H9 (cell line): ENCODE measurements around the gene PCDHB11. TPM values are rescaled to one million over a fixed set of nuclear protein-coding genes. Genes with fewer than 3 reads are reported as not detected.

ENCODE experiments used
- DNase-seq: peaks from one replicate; pipeline ENCODE4 v3.0.0-alpha.2; 2017
- H2AFZ ChIP-seq: one replicate; pipeline ENCODE4 v1.6.1; 2013; ENCODE audit warnings: mild to moderate bottlenecking, low read length, control low read depth, moderate library complexity
- H2AK5ac ChIP-seq: 2 replicates; pipeline ENCODE4 v1.6.1; 2013; ENCODE audit warnings: low read length, control low read depth, mixed read lengths; ENCODE audit not compliant: insufficient read length
- H2BK120ac ChIP-seq: one replicate; pipeline ENCODE4 v1.6.1; 2013; ENCODE audit warnings: low read depth, mild to moderate bottlenecking, low read length, control low read depth, inconsistent platforms; ENCODE audit not compliant: poor library complexity, severe bottlenecking
- H2BK12ac ChIP-seq: 2 replicates; pipeline ENCODE4 v1.6.1; 2013; ENCODE audit warnings: low read length, control low read depth, mixed read lengths, low read depth; ENCODE audit not compliant: insufficient read length
- H2BK15ac ChIP-seq: 2 replicates; pipeline ENCODE4 v1.6.1; 2013; ENCODE audit warnings: low read depth, low read length, control low read depth
- H2BK20ac ChIP-seq: one replicate; pipeline ENCODE4 v1.6.1; 2013; ENCODE audit warnings: low read depth, mild to moderate bottlenecking, low read length, control low read depth, inconsistent platforms; ENCODE audit not compliant: poor library complexity, severe bottlenecking
- H2BK5ac ChIP-seq: 2 replicates; pipeline ENCODE4 v1.6.1; 2013; ENCODE audit warnings: low read length, control low read depth, mixed read lengths; ENCODE audit not compliant: insufficient read length
- H3K14ac ChIP-seq: 2 replicates; pipeline ENCODE4 v1.6.1; 2013; ENCODE audit warnings: low read length, control low read depth; ENCODE audit not compliant: insufficient read depth
- H3K18ac ChIP-seq: 2 replicates; pipeline ENCODE4 v1.6.1; 2013; ENCODE audit warnings: low read depth, mild to moderate bottlenecking, mixed read lengths, low read length, control low read depth; ENCODE audit not compliant: insufficient read length
- H3K23ac ChIP-seq: 2 replicates; pipeline ENCODE4 v1.6.1; 2013; ENCODE audit warnings: low read length, control low read depth, mixed read lengths, low read depth; ENCODE audit not compliant: insufficient read length
- H3K23me2 ChIP-seq: 2 replicates; pipeline ENCODE4 v1.6.1; 2013; ENCODE audit warnings: low read depth, mild to moderate bottlenecking, mixed read lengths, low read length, control low read depth; ENCODE audit not compliant: insufficient read length, poor library complexity, severe bottlenecking
- H3K27ac ChIP-seq: 2 replicates; pipeline ENCODE4 v1.5.1; 2013; ENCODE audit warnings: low read length, control low read depth, mixed read lengths, low read depth; ENCODE audit not compliant: insufficient read length
- H3K27me3 ChIP-seq: 2 replicates; pipeline ENCODE4 v1.6.1; 2013; ENCODE audit warnings: low read length, control low read depth, inconsistent platforms; ENCODE audit not compliant: insufficient read depth
- H3K4ac ChIP-seq: 2 replicates; pipeline ENCODE4 v1.6.1; 2013; ENCODE audit warnings: low read depth, mild to moderate bottlenecking, control low read depth, inconsistent platforms, low read length, moderate library complexity
- H3K4me1 ChIP-seq: 2 replicates; pipeline ENCODE4 v1.6.1; 2013; ENCODE audit warnings: low read length, control low read depth, inconsistent platforms; ENCODE audit not compliant: insufficient read depth
- H3K4me2 ChIP-seq: 2 replicates; pipeline ENCODE4 v1.6.1; 2013; ENCODE audit warnings: low read length, control low read depth, mixed read lengths; ENCODE audit not compliant: insufficient read length, insufficient read depth
- H3K56ac ChIP-seq: 2 replicates; pipeline ENCODE4 v1.6.1; 2013; ENCODE audit warnings: low read depth, mild to moderate bottlenecking, mixed read lengths, low read length, control low read depth; ENCODE audit not compliant: insufficient read length
- H3K79me1 ChIP-seq: 2 replicates; pipeline ENCODE4 v1.6.1; 2013; ENCODE audit warnings: low read depth, mild to moderate bottlenecking, moderate library complexity, low read length, control low read depth, inconsistent platforms; ENCODE audit not compliant: insufficient read depth, poor library complexity, severe bottlenecking
- H3K79me2 ChIP-seq: 2 replicates; pipeline ENCODE4 v1.6.1; 2013; ENCODE audit warnings: low read length, control low read depth, inconsistent platforms; ENCODE audit not compliant: insufficient read depth
- H3K9ac ChIP-seq: 2 replicates; pipeline ENCODE4 v1.6.1; 2013; ENCODE audit warnings: low read length, control low read depth, mixed read lengths; ENCODE audit not compliant: insufficient read length; ENCODE audit errors: extremely low read depth
- H3K9me3 ChIP-seq: one replicate; pipeline ENCODE4 v1.6.1; 2013; ENCODE audit warnings: low read depth, low read length, inconsistent platforms; ENCODE audit not compliant: control insufficient read depth
- H3T11ph ChIP-seq: one replicate; pipeline ENCODE4 v1.6.1; 2013; ENCODE audit warnings: mild to moderate bottlenecking, low read length, control low read depth, inconsistent platforms
- H4K20me1 ChIP-seq: one replicate; pipeline ENCODE4 v1.6.1; 2013; ENCODE audit not compliant: control insufficient read depth, insufficient read length, insufficient read depth
- H4K5ac ChIP-seq: 2 replicates; pipeline ENCODE4 v1.6.1; 2013; ENCODE audit warnings: low read depth, mild to moderate bottlenecking, mixed read lengths, low read length, control low read depth; ENCODE audit not compliant: insufficient read length
- H4K8ac ChIP-seq: replicated peaks from 2 replicates; pipeline ENCODE4 v1.6.1; 2013; ENCODE audit warnings: low read length, control low read depth, mixed read lengths, low read depth; ENCODE audit not compliant: insufficient read length
- H4K91ac ChIP-seq: 2 replicates; pipeline ENCODE4 v1.6.1; 2013; ENCODE audit warnings: low read depth, mild to moderate bottlenecking, moderate library complexity, mixed read lengths, low read length, control low read depth; ENCODE audit not compliant: insufficient read length
- H3K27ac Mint-ChIP-seq, 3 experiments: 2 replicates in 2 of 3; 3 replicates in 1 of 3; pipeline ENCODE4 v1.8.0; 2020 to 2021; ENCODE audit warnings: mixed read lengths in 3 of 3, mild to moderate bottlenecking in 1 of 3, moderate library complexity in 1 of 3
- H3K27me3 Mint-ChIP-seq: 2 replicates; pipeline ENCODE4 v1.8.0; 2021; ENCODE audit warnings: low read depth, mild to moderate bottlenecking, moderate library complexity, mixed read lengths
- H3K36me3 Mint-ChIP-seq, 3 experiments: 2 replicates in 2 of 3; 3 replicates in 1 of 3; pipeline ENCODE4 v1.8.0; 2020 to 2021; ENCODE audit warnings: low read depth in 3 of 3, mixed read lengths in 3 of 3; ENCODE audit not compliant: insufficient read depth in 1 of 3
- H3K4me1 Mint-ChIP-seq, 2 experiments: 2 replicates each; pipeline ENCODE4 v1.8.0; 2020; ENCODE audit warnings: mixed read lengths in 2 of 2
- H3K4me3 Mint-ChIP-seq, 2 experiments: 2 replicates in 1 of 2; 3 replicates in 1 of 2; pipeline ENCODE4 v1.8.0; 2020 to 2021; ENCODE audit warnings: mild to moderate bottlenecking in 2 of 2, mixed read lengths in 2 of 2, moderate library complexity in 1 of 2
- H3K9me3 Mint-ChIP-seq, 2 experiments: 2 replicates in 1 of 2; 3 replicates in 1 of 2; pipeline ENCODE4 v1.8.0; 2020; ENCODE audit warnings: mild to moderate bottlenecking in 2 of 2, mixed read lengths in 2 of 2, moderate library complexity in 1 of 2
- WGBS: extraction: QIAGEN DNeasy Blood & Tissue Kit; methylation state at CpG from one replicate; pipeline ENCODE4 v1.1.7; 2013; ENCODE audit warnings: missing lambda C conversion rate, low lambda C conversion rate, mixed read lengths; ENCODE audit not compliant: insufficient read length; ENCODE audit errors: extremely low coverage; 5-methylcytosine and 5-hydroxymethylcytosine counted together
- total RNA-seq: library from RNA; stranded (reverse); gene quantifications from 2 replicates; pipeline ENCODE4 v1.2.1, GENCODE V29; 2021
- TF ChIP-seq, protein P1 (sequence below): fragments of 200-600 bp; sonication (generic); conservative IDR thresholded peaks from 3 replicates; pipeline ENCODE4 v1.8.0; 2021; ENCODE audit warnings: antibody characterized with exemption, mild to moderate bottlenecking

The PCDHB11 gene
- total RNA-seq, 1 experiment from 2014 or later: 2.0 TPM

DNA sequence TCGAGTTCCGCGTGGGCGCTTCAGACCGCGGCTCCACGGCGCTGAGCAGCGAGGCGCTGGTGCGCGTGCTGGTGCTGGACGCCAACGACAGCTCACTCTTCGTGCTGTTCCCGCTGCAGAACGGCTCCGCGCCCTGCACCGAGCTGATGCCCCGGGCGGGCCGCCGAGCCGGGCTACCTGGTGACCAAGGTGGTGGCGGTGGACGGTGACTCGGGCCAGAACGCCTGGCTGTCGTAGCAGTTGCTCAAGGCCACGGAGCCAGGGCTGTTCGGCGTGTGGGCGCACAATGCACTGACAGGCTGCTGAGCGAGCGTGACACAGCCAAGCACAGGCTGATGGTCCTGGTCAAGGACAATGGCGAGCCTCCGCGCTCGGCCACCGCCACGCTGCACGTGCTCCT, 42.1 kb downstream of the PCDHB11 start:
- H2BK120ac ChIP-seq: no peak overlapping the region
- H3K79me2 ChIP-seq: no peaks in the 10 kb centered on the region
- no peak overlapping the region for H2AFZ ChIP-seq
- no peak for DNase-seq
- no peak overlapping the region for H3K27ac ChIP-seq
- no peak overlapping the region for H4K5ac ChIP-seq
- H3K27me3 ChIP-seq: no peaks in the 10 kb centered on the region
- H3K56ac ChIP-seq: no peak overlapping the region
- no peak overlapping the region for H4K8ac ChIP-seq
- TF ChIP-seq, protein P1, sequence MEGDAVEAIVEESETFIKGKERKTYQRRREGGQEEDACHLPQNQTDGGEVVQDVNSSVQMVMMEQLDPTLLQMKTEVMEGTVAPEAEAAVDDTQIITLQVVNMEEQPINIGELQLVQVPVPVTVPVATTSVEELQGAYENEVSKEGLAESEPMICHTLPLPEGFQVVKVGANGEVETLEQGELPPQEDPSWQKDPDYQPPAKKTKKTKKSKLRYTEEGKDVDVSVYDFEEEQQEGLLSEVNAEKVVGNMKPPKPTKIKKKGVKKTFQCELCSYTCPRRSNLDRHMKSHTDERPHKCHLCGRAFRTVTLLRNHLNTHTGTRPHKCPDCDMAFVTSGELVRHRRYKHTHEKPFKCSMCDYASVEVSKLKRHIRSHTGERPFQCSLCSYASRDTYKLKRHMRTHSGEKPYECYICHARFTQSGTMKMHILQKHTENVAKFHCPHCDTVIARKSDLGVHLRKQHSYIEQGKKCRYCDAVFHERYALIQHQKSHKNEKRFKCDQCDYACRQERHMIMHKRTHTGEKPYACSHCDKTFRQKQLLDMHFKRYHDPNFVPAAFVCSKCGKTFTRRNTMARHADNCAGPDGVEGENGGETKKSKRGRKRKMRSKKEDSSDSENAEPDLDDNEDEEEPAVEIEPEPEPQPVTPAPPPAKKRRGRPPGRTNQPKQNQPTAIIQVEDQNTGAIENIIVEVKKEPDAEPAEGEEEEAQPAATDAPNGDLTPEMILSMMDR: no peak
- H2BK15ac ChIP-seq: no peak overlapping the region
- H3K4me2 ChIP-seq: no peak overlapping the region
- H3T11ph ChIP-seq: no peak overlapping the region
- H2BK5ac ChIP-seq: no peak overlapping the region
- no peak overlapping the region for H4K91ac ChIP-seq
- no CpG with 5 or more reads among the region's 43 CpGs for WGBS
- Mint-ChIP-seq H3K4me1 (peaks cover 0 to 14% of the 10 kb centered on the region in 2 experiments; a peak in 2 of 4 replicates), H3K27ac (no peak overlapping the region), H3K36me3 (peaks cover 14 to 38% (median 17%) of the 10 kb centered on the region in 3 experiments), H3K4me3 (no peak overlapping the region), H3K9me3 (peaks cover 55 to 75% of the 10 kb centered on the region in 2 experiments), H3K27me3 (peaks cover under 1% of the 10 kb centered on the region; the same call in 1 of the 2 replicates)
- H2BK20ac ChIP-seq: no peak overlapping the region
- H3K23me2 ChIP-seq: peaks cover 4% of the 10 kb centered on the region
- H3K18ac ChIP-seq: no peak overlapping the region
- H3K4me1 ChIP-seq: no peaks in the 10 kb centered on the region
- H3K14ac ChIP-seq: no peak overlapping the region
- H2AK5ac ChIP-seq: no peak overlapping the region
- H3K9ac ChIP-seq: no peak overlapping the region
- no peak overlapping the region for H3K23ac ChIP-seq
- H3K4ac ChIP-seq: no peak overlapping the region
- no peak overlapping the region for H2BK12ac ChIP-seq
- H4K20me1 ChIP-seq: no peaks in the 10 kb centered on the region
- no peaks in the 10 kb centered on the region for H3K9me3 ChIP-seq
- no peaks in the 10 kb centered on the region for H3K79me1 ChIP-seq
